Osteoblast (primary cell): ENCODE measurements around the gene GNAT1. TPM values are rescaled to one million over a fixed set of nuclear protein-coding genes. Genes with fewer than 3 reads are reported as not detected.
A peak's percentile ranks its signal among the peaks of the same experiment; 100 is the strongest.

Experiments used
- DNase-seq: peaks from one replicate; pipeline ENCODE4 v3.0.0; 2011; ENCODE audit warnings: low spot score, mixed read lengths; ENCODE audit not compliant: insufficient read length; ENCODE audit errors: missing footprints
- H2AFZ ChIP-seq: 2 replicates; pipeline ENCODE4 v1.6.0; 2011; ENCODE audit warnings: mild to moderate bottlenecking, low read length
- H3K27ac ChIP-seq: 2 replicates; pipeline ENCODE4 v1.5.1; 2011; ENCODE audit warnings: mild to moderate bottlenecking, low read depth, low read length, moderate library complexity
- H3K27me3 ChIP-seq: 2 replicates; pipeline ENCODE4 v1.6.0; 2012; ENCODE audit warnings: mild to moderate bottlenecking, control low read depth, inconsistent platforms, low read length, moderate library complexity; ENCODE audit not compliant: insufficient read depth
- H3K36me3 ChIP-seq: 2 replicates; pipeline ENCODE4 v1.5.1; 2011; ENCODE audit warnings: mild to moderate bottlenecking, low read length, control low read depth, moderate library complexity; ENCODE audit not compliant: insufficient read depth
- H3K4me1 ChIP-seq: 2 replicates; pipeline ENCODE4 v1.5.1; 2011; ENCODE audit warnings: mild to moderate bottlenecking, low read length, control low read depth, moderate library complexity; ENCODE audit not compliant: insufficient read depth
- H3K4me2 ChIP-seq: 2 replicates; pipeline ENCODE4 v1.6.0; 2011; ENCODE audit warnings: mild to moderate bottlenecking, low read length; ENCODE audit not compliant: insufficient read depth
- H3K4me3 ChIP-seq: fragments of 200-600 bp; sonication (generic); 3 replicates; pipeline ENCODE4 v1.5.1; 2012; ENCODE audit warnings: mild to moderate bottlenecking, low read length, inconsistent platforms; ENCODE audit not compliant: insufficient read depth
- H3K79me2 ChIP-seq: 2 replicates; pipeline ENCODE4 v1.6.0; 2012; ENCODE audit warnings: mild to moderate bottlenecking, low read length, control low read depth, inconsistent platforms; ENCODE audit not compliant: insufficient read depth
- H3K9me3 ChIP-seq: 2 replicates; pipeline ENCODE4 v1.5.1; 2011; ENCODE audit warnings: low read depth, low read length, control low read depth
- H4K20me1 ChIP-seq: 2 replicates; pipeline ENCODE4 v1.6.0; 2012; ENCODE audit warnings: mild to moderate bottlenecking, low read length, control low read depth; ENCODE audit not compliant: insufficient read depth
- total RNA-seq: library from RNA; depleted of rRNA; stranded (reverse); fragments of >200 nt; gene quantifications from 2 replicates; pipeline ENCODE4 v1.2.3, GENCODE V29; 2012
- TF ChIP-seq, protein P1 (sequence below): IDR thresholded peaks from 2 replicates; pipeline ENCODE4 v1.5.1; 2011; ENCODE audit warnings: mild to moderate bottlenecking, low read depth, low read length, moderate library complexity; ENCODE audit errors: extremely low read depth

The GNAT1 gene
- total RNA-seq, 1 donor: not detected

GRCh38 chr3:50232303-50232702 lies 40.9 kb downstream of the GNAT1 start:
- H2AFZ ChIP-seq: no peak overlapping the region
- H3K79me2 ChIP-seq: peaks cover 13% of the 10 kb centered on the region
- H3K4me3 ChIP-seq: no peak overlapping the region
- peaks cover 14% of the 10 kb centered on the region for H3K4me1 ChIP-seq
- no peaks in the 10 kb centered on the region for H3K27me3 ChIP-seq
- no peaks in the 10 kb centered on the region for H3K36me3 ChIP-seq
- H3K9me3 ChIP-seq: no peaks in the 10 kb centered on the region
- DNase-seq: no peak
- H4K20me1 ChIP-seq: peaks cover 8% of the 10 kb centered on the region
- H3K27ac ChIP-seq: no peak overlapping the region
- no peak overlapping the region for H3K4me2 ChIP-seq
- TF ChIP-seq, protein P1, sequence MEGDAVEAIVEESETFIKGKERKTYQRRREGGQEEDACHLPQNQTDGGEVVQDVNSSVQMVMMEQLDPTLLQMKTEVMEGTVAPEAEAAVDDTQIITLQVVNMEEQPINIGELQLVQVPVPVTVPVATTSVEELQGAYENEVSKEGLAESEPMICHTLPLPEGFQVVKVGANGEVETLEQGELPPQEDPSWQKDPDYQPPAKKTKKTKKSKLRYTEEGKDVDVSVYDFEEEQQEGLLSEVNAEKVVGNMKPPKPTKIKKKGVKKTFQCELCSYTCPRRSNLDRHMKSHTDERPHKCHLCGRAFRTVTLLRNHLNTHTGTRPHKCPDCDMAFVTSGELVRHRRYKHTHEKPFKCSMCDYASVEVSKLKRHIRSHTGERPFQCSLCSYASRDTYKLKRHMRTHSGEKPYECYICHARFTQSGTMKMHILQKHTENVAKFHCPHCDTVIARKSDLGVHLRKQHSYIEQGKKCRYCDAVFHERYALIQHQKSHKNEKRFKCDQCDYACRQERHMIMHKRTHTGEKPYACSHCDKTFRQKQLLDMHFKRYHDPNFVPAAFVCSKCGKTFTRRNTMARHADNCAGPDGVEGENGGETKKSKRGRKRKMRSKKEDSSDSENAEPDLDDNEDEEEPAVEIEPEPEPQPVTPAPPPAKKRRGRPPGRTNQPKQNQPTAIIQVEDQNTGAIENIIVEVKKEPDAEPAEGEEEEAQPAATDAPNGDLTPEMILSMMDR: no peak

- no peaks in the 10 kb centered on the region for H3K27me3 ChIP-seq
- peaks cover 22% of the 10 kb centered on the region for H3K79me2 ChIP-seq
- H3K9me3 ChIP-seq: no peaks in the 10 kb centered on the region
- peaks cover 14% of the 10 kb centered on the region for H3K4me1 ChIP-seq
- H2AFZ ChIP-seq: no peak overlapping the region
- H3K27ac ChIP-seq: no peak overlapping the region
- DNase-seq: no peak
- H3K4me3 ChIP-seq: no peak overlapping the region
- H3K4me2 ChIP-seq: no peak overlapping the region
- H3K36me3 ChIP-seq: no peaks in the 10 kb centered on the region
- TF ChIP-seq, protein P1: no peak
- H4K20me1 ChIP-seq: peaks cover 11% of the 10 kb centered on the region
Measured at GRCh38 chr3:50233176-50233575, 41.8 kb downstream of the GNAT1 start.

DNA sequence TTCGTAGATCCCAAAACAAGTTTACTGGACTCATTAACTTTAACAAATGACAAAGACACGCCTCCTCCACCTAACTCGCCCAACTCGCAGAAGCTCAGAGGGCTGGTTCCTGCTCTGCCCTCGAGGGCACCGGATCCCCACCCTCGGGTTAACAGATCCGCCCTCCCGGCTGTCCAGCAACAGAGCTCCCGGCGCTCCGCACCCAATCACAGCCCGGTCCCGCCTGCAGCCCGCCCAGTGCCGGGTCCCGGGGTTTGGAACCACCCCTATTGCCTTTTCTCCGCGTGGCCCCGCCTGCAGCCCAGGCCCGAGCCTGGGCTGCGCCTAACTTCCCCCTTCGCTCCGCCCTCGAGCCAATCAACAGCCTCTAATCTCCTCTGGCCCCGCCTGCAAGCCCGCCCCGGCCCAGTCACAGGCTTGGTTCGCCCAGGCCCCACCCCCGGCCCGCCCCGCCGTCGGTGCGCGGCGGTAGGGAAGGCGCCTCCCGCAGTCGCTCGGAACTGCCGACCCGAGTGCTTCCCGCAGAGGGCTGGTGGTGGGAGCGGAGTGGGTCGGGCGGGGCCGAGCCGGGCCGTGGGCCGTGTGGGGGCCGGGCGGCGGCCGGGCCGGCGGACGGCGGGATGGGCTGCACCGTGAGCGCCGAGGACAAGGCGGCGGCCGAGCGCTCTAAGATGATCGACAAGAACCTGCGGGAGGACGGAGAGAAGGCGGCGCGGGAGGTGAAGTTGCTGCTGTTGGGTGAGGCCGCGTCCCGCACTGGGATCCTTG lies 44.5 kb downstream of the GNAT1 start, which contains the start of gene GNAI2:
GNAI2 (plus strand) TSS at position 489 of the 768 bp plus-strand sequence; CDS start at position 621, 132 bp downstream.
- peaks cover 10% of the 10 kb centered on the region for H3K36me3 ChIP-seq
- H4K20me1 ChIP-seq: peaks cover 36% of the 10 kb centered on the region
- H3K27ac ChIP-seq: peak within 1 kb of the TSS; percentile 78
- peak within 1 kb of the TSS; percentile 35 for H2AFZ ChIP-seq
- peaks cover 49% of the 10 kb centered on the region for H3K79me2 ChIP-seq
- H3K27me3 ChIP-seq: no peaks in the 10 kb centered on the region
- H3K4me3 ChIP-seq: peak within 1 kb of the TSS; percentile 98
- TF ChIP-seq, protein P1: no peak
- peak; percentile 100 for DNase-seq
- H3K9me3 ChIP-seq: no peaks in the 10 kb centered on the region
- peaks cover 21% of the 10 kb centered on the region for H3K4me1 ChIP-seq
- peak within 1 kb of the TSS; percentile 99 for H3K4me2 ChIP-seq

DNA sequence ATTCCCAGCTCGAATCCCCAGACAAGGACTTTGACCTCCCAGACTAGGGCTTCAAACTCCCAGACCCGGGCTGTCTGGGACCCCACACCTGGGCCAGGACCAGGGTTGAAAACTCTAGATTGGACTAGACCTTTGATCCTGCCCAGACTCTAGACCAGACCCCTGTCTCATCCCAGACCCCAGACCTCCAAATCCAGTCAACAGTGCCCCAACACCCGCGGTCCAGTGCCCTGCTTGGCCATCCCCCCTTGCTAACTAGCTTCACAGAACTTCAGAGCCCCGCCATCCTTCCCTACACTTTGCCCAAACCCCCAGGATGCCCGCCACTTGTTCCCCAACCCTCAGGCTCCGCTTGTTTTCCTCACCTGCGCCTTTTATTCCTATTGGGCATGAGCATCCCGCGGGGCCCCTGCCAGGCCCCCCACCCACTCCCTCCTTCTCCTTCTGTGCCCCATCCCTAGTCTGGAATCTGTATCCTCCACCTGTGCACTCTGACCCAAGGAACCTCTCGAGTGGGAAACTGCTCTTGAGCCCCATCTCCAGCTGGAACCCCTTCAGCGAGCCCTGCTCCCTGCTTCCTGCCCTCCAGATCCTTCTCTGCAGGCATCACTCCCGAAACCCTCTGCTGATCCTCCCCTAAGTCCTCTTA lies 45.2 kb downstream of the GNAT1 start:
- Histone ChIP-seq H3K79me2 (peaks cover 56% of the 10 kb centered on the region), H3K9me3 (no peaks in the 10 kb centered on the region), H3K27ac (peak overlapping the region; percentile 78), H3K27me3 (no peaks in the 10 kb centered on the region), H3K36me3 (peaks cover 10% of the 10 kb centered on the region), H2AFZ (no peak overlapping the region), H3K4me1 (peaks cover 21% of the 10 kb centered on the region), H3K4me2 (peak overlapping the region; percentile 99), H4K20me1 (peaks cover 42% of the 10 kb centered on the region), H3K4me3 (peak overlapping the region; percentile 98)
- peak; percentile 69 for DNase-seq
- TF ChIP-seq, protein P1: no peak
